Fibroblast of lung (primary cell): ENCODE data around the gene COL1A1. TPM values are rescaled to one million over a fixed set of nuclear protein-coding genes. Genes with fewer than 3 reads are reported as not detected.
A peak's percentile ranks its signal among the peaks of the same experiment; 100 is the strongest.

ENCODE experiments used
- DNase-seq, 2 donors: peaks; one replicate each; pipeline versions ENCODE4 v3.0.0 to v3.0.0-alpha.2; 2010; ENCODE audit warnings: low read depth in 2 of 2
- H2AFZ ChIP-seq: 2 replicates; pipeline ENCODE4 v1.5.1; 2012; ENCODE audit warnings: low read length, control low read depth, inconsistent platforms
- H3K27ac ChIP-seq: 2 replicates; pipeline ENCODE4 v1.5.1; 2011; ENCODE audit warnings: low read length, control low read depth; ENCODE audit not compliant: insufficient read depth
- H3K27me3 ChIP-seq: 2 replicates; pipeline ENCODE4 v1.5.1; 2011; ENCODE audit warnings: mild to moderate bottlenecking, low read length; ENCODE audit not compliant: control insufficient read depth, insufficient read depth
- H3K36me3 ChIP-seq: 2 replicates; pipeline ENCODE4 v1.5.1; 2011; ENCODE audit warnings: low read length; ENCODE audit not compliant: control insufficient read depth, insufficient read depth
- H3K4me1 ChIP-seq: 2 replicates; pipeline ENCODE4 v1.5.1; 2011; ENCODE audit warnings: low read length; ENCODE audit not compliant: control insufficient read depth, insufficient read depth; ENCODE audit errors: extremely low read depth
- H3K4me2 ChIP-seq: 2 replicates; pipeline ENCODE4 v1.5.1; 2011; ENCODE audit warnings: low read length, control low read depth; ENCODE audit not compliant: insufficient read depth; ENCODE audit errors: extremely low read depth
- H3K4me3 ChIP-seq, 4 experiments: fragments of 200-600 bp in 1 of 4; sonication (generic) in 1 of 4; replicated peaks in 1 of 4; 2 replicates each; pipeline ENCODE4 v1.5.1; 2011 to 2016; ENCODE audit warnings: low read length in 4 of 4, low read depth in 3 of 4, mild to moderate bottlenecking in 3 of 4, control low read depth in 2 of 4, inconsistent platforms in 1 of 4, mixed read lengths in 1 of 4; ENCODE audit not compliant: insufficient read depth in 1 of 4; ENCODE audit errors: control extremely low read depth in 1 of 4
- H3K79me2 ChIP-seq: 2 replicates; pipeline ENCODE4 v1.5.1; 2012; ENCODE audit warnings: mild to moderate bottlenecking, low read length, inconsistent platforms; ENCODE audit not compliant: control insufficient read depth, insufficient read depth
- H3K9ac ChIP-seq: 2 replicates; pipeline ENCODE4 v1.5.1; 2011; ENCODE audit warnings: mild to moderate bottlenecking, low read length, control low read depth; ENCODE audit not compliant: insufficient read depth
- H3K9me3 ChIP-seq: 2 replicates; pipeline ENCODE4 v1.5.1; 2012; ENCODE audit warnings: low read depth, low read length; ENCODE audit not compliant: control insufficient read depth, insufficient read depth
- H4K20me1 ChIP-seq: 2 replicates; pipeline ENCODE4 v1.5.1; 2011; ENCODE audit warnings: low read length; ENCODE audit not compliant: control insufficient read depth, insufficient read depth; ENCODE audit errors: extremely low read depth
- EZH2 ChIP-seq: IDR thresholded peaks from 2 replicates; pipeline ENCODE4 v1.5.1; 2012; ENCODE audit warnings: low read length, control low read depth, mild to moderate bottlenecking; ENCODE audit errors: missing control alignments
- polyA plus RNA-seq, 2 donors: library from polyadenylated mRNA; depleted of rRNA in 1 of 2; stranded (reverse) in 1 of 2; unstranded in 1 of 2; fragments of >200 nt; gene quantifications; 2 replicates each; pipeline ENCODE4 v1.2.1, GENCODE V29; 2011 to 2012; ENCODE audit warnings: missing spikeins in 1 of 2
- total RNA-seq: library from RNA; depleted of rRNA; stranded (reverse); fragments of >200 nt; gene quantifications from 2 replicates; pipeline ENCODE4 v1.2.1, GENCODE V29; 2014
- TF ChIP-seq, protein P1 (sequence below), 2 donors: IDR thresholded peaks in 1 of 2; conservative IDR thresholded peaks in 1 of 2; 1 replicate in 1 of 2; 2 replicates in 1 of 2; pipeline ENCODE4 v1.5.1; 2011 to 2012; ENCODE audit warnings: low read length in 2 of 2, control low read depth in 1 of 2, inconsistent platforms in 1 of 2, low read depth in 1 of 2, mild to moderate bottlenecking in 1 of 2

The COL1A1 gene
- total and polyA plus RNA-seq, 2 donors (not counting 1 experiment from before 2014, with no cell fraction given) = 541 to 584 TPM

DNA sequence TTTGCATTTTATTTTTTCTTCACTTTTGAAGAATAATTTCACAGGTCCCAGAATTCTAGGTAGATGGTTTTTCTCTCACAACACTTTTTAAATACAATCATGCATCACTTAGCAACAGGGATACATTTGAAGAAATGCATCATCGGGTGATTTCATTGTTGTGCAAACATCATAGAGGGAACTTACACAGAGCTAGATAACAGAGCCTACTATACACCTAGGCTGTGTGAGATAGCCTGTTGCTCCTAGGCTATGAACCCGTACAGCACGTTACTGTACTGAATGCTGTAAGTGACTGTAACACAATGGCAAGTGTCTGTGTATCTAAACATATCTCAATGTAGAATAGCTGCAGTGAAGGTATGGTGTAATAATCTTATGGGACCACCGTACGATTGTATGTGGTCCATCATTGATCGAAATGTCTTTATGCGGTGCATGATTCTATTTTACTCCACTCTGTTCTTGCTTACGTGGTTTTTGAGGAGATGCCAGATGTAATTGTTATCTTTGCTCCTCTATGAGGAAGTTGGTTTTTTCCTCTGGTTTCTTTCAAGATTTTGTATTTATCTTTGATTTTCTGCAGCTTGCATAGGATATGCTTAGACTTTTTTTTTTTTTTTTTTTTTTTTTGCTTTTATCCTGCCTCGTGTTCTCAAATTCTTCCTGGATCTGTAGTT lies 37.3 kb upstream of the COL1A1 start:
- peak; percentile 44 to 45 for DNase-seq
- Histone ChIP-seq H3K79me2 (no peaks in the 10 kb centered on the region), H3K36me3 (no peaks in the 10 kb centered on the region), H3K4me1 (no peaks in the 10 kb centered on the region), H2AFZ (no peak overlapping the region), H3K4me3 (no peak overlapping the region), H3K4me2 (no peak overlapping the region), H3K27ac (no peak overlapping the region), H3K9ac (no peak overlapping the region), H3K9me3 (no peaks in the 10 kb centered on the region), H3K27me3 (no peaks in the 10 kb centered on the region), H4K20me1 (no peaks in the 10 kb centered on the region)
- TF ChIP-seq, protein P1, sequence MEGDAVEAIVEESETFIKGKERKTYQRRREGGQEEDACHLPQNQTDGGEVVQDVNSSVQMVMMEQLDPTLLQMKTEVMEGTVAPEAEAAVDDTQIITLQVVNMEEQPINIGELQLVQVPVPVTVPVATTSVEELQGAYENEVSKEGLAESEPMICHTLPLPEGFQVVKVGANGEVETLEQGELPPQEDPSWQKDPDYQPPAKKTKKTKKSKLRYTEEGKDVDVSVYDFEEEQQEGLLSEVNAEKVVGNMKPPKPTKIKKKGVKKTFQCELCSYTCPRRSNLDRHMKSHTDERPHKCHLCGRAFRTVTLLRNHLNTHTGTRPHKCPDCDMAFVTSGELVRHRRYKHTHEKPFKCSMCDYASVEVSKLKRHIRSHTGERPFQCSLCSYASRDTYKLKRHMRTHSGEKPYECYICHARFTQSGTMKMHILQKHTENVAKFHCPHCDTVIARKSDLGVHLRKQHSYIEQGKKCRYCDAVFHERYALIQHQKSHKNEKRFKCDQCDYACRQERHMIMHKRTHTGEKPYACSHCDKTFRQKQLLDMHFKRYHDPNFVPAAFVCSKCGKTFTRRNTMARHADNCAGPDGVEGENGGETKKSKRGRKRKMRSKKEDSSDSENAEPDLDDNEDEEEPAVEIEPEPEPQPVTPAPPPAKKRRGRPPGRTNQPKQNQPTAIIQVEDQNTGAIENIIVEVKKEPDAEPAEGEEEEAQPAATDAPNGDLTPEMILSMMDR (conservative IDR thresholded peaks at IDR 0.05 in 1 of 2, IDR thresholded peaks at IDR 0.05 in 1 of 2; ENCODE audit: low read depth in 1 of 2, low read length in 2 of 2) = no peak
- TF ChIP-seq EZH2 = no peak

DNA sequence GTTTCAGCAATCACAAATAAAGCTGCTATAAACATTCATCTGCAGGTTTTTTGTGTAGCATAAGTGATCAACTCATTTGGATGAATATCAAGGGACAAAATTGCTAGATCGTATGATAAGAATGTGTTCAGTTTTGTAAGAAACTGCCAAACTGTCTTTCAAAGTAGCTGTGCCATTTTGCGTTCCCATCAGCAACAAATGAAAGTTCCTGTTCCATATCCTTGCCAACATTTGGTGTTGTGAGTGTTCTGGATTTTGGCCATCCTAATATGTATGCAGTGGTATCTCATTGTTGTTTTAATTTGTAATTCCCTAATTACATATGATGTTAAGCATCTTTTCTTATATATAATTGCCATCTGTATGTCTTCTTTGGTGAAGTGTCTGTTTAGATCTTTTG lies 36.5 kb upstream of the COL1A1 start:
- Histone ChIP-seq H3K36me3 (no peaks in the 10 kb centered on the region), H3K4me1 (no peaks in the 10 kb centered on the region), H3K27ac (no peak overlapping the region), H4K20me1 (no peaks in the 10 kb centered on the region), H3K9ac (no peak overlapping the region), H3K27me3 (no peaks in the 10 kb centered on the region), H3K79me2 (no peaks in the 10 kb centered on the region), H3K9me3 (no peaks in the 10 kb centered on the region), H3K4me2 (no peak overlapping the region), H2AFZ (no peak overlapping the region), H3K4me3 (no peak overlapping the region)
- no peak for TF ChIP-seq EZH2
- TF ChIP-seq, protein P1 (conservative IDR thresholded peaks at IDR 0.05 in 1 of 2, IDR thresholded peaks at IDR 0.05 in 1 of 2; ENCODE audit: low read depth in 1 of 2, low read length in 2 of 2) = no peak
- no peak for DNase-seq

DNA sequence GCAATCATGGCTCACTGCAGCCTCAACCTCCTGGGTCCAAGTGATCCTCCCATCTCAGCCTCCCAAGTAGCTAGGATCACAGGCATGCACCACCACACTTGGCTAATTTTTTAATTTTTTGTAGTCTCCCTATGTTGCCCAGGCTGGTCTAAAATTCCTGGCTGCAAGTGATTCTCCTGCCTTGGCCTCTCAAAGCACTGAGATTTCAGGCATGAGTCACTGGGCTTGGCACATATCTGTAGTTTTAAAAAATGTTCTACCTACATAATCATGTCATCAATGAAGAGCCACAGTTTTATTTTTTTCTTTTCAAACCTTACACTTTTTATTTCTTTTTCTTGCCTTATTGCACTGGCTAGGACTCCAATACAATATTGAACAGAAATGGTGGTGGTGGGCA lies 33.1 kb upstream of the COL1A1 start:
- Histone ChIP-seq H3K4me1 (no peaks in the 10 kb centered on the region), H3K79me2 (no peaks in the 10 kb centered on the region)
- peak in 1 of 2 donors; percentile 45 for DNase-seq

More for the DNA sequence above, 33.1 kb upstream of the COL1A1 start:
- H3K27me3 ChIP-seq = no peaks in the 10 kb centered on the region
- no peak overlapping the region for H2AFZ ChIP-seq
- no peaks in the 10 kb centered on the region for H3K9me3 ChIP-seq
- no peak overlapping the region for H3K4me2 ChIP-seq
- no peaks in the 10 kb centered on the region for H4K20me1 ChIP-seq
- no peak overlapping the region for H3K4me3 ChIP-seq
- no peak overlapping the region for H3K27ac ChIP-seq
- no peaks in the 10 kb centered on the region for H3K36me3 ChIP-seq
- TF ChIP-seq, protein P1 (conservative IDR thresholded peaks at IDR 0.05 in 1 of 2, IDR thresholded peaks at IDR 0.05 in 1 of 2; ENCODE audit: low read depth in 1 of 2, low read length in 2 of 2) = no peak
- no peak for TF ChIP-seq EZH2
- no peak overlapping the region for H3K9ac ChIP-seq
